ENCODE results near the gene WFDC12. TPM values are rescaled to one million over a fixed set of nuclear protein-coding genes. Genes with fewer than 3 reads are reported as not detected.

Gene WFDC12
- total RNA-seq, 1 donor from 2014 or later, result not detected

DNA sequence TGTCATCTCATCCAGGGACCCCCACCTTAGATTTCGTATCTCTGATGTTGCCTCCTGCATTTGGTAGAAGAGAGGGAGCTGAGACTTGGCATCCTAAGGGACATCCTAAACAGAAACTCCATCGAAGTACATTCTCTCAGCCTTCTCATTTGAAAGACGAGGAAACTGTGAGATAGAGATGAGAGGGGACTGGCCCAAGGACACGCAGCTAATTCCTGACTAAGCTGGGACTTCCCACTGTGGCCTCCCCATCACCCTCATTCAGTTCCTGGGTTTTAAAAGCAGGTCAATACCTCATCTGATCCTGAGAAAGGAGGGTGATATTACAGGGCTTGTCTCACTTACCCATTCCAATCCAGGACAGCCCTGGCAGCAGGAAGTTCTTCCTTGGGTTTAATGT, 8.4 kb downstream of the WFDC12 start:
- H3K9me3 Mint-ChIP-seq, result no peaks in the 10 kb centered on the region
- no peak overlapping the region for H3K27ac Mint-ChIP-seq
- CTCF ChIA-PET, result no interaction called here
- intact Hi-C loops (cut with micrococcal nuclease), result no loop called here
- no peaks in the 10 kb centered on the region for H3K36me3 Mint-ChIP-seq (ENCODE audit: low read depth)
- no peak overlapping the region for H3K4me3 Mint-ChIP-seq
- no peaks in the 10 kb centered on the region for H3K4me1 Mint-ChIP-seq
- TF ChIP-seq, protein P1, sequence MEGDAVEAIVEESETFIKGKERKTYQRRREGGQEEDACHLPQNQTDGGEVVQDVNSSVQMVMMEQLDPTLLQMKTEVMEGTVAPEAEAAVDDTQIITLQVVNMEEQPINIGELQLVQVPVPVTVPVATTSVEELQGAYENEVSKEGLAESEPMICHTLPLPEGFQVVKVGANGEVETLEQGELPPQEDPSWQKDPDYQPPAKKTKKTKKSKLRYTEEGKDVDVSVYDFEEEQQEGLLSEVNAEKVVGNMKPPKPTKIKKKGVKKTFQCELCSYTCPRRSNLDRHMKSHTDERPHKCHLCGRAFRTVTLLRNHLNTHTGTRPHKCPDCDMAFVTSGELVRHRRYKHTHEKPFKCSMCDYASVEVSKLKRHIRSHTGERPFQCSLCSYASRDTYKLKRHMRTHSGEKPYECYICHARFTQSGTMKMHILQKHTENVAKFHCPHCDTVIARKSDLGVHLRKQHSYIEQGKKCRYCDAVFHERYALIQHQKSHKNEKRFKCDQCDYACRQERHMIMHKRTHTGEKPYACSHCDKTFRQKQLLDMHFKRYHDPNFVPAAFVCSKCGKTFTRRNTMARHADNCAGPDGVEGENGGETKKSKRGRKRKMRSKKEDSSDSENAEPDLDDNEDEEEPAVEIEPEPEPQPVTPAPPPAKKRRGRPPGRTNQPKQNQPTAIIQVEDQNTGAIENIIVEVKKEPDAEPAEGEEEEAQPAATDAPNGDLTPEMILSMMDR (IDR thresholded peaks at IDR 0.05), result no peak
- POLR2A ChIA-PET, result no interaction called here
- ATAC-seq (ENCODE audit: low read depth) (no peak), DNase-seq (no peak)
- H3K27me3 Mint-ChIP-seq, result peaks cover 21% of the 10 kb centered on the region

DNA sequence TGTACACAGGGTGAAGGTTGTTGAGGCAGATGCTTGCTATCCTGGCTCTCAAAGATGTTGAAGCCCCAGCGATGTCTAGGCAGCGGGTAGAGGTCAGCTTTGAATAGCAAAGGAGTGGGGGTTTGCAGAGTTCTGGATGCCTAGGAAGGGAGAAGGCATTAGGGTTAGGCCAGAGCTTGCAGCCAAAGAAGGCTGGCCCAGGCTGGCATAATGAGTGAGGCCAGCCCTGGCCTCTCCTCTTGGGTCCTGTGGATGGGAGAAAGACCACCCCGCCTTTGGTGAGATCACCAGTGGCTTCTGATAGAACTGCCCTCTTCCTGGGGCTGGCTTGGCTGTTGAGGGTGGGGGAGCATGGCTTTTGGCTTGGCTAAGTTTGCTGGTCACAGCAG, 8.9 kb downstream of the WFDC12 start:
- CTCF ChIA-PET, result no interaction called here
- H3K27ac Mint-ChIP-seq, result no peak overlapping the region
- POLR2A ChIA-PET, result no interaction called here
- TF ChIP-seq, protein P1 (IDR thresholded peaks at IDR 0.05), result no peak
- no peaks in the 10 kb centered on the region for H3K9me3 Mint-ChIP-seq
- no peaks in the 10 kb centered on the region for H3K4me1 Mint-ChIP-seq
- ATAC-seq (ENCODE audit: low read depth), result no peak
- H3K27me3 Mint-ChIP-seq, result peaks cover 21% of the 10 kb centered on the region
- H3K4me3 Mint-ChIP-seq, result no peak overlapping the region
- H3K36me3 Mint-ChIP-seq (ENCODE audit: low read depth), result no peaks in the 10 kb centered on the region
- intact Hi-C loops (cut with micrococcal nuclease), result no loop called here
- no peak for DNase-seq

DNA sequence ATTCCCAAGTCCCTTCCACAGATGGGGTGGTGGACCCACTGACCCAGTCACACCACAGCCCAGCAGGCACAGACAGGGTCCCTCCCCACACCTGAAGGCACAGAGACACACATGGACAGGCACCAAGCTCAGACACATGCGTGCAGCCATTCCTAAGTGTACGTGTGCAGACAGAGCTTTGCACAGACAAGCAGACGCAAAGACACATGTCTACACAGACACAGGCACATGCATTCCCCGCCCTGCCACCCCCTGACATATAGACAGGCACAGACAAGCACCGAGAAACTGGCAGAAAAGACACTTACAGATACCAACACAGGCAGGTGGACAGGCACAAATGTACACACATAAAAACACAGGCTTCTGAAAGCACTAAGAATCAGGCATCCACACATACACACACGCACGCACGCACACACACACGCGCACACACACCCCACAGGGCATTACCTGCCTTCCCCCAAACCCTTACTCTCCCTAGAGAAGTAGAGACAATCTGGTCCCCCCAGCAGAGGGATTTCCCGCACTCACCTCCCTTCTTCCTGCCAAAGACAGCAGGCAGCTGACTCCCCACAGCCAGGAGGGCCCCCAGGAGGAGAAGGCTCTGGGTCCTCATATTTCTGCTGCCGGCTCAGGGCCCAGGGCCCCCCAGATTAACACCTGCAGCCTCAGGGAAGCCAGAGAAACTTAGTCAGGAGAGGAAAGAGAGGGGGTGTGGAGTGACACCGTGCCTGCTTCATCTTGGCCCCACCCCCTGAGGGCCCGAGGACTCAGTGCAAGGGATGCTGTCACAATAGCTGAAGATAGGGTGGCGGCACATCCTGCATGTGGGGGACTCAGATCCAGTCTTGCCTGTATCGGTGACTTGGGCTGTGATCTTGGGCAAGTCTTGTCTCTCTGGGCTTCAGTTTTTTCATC, 9.5 kb downstream of the WFDC12 start, which contains the start of gene WFDC5:
TSS of gene WFDC5 (minus strand) at position 710 of the 921 bp plus-strand sequence. CDS start at position 619, 91 bp downstream.
- DNase-seq (no peak), ATAC-seq (ENCODE audit: low read depth) (no peak)
- Mint-ChIP-seq H3K36me3 (ENCODE audit: low read depth) (no peaks in the 10 kb centered on the region), H3K27ac (no peak within 1 kb of the TSS), H3K27me3 (peaks cover 18% of the 10 kb centered on the region), H3K4me1 (no peaks in the 10 kb centered on the region), H3K9me3 (no peaks in the 10 kb centered on the region), H3K4me3 (no peak within 1 kb of the TSS)
- intact Hi-C loops (cut with micrococcal nuclease), result no loop called here
- CTCF ChIA-PET, result no interaction called here
- POLR2A ChIA-PET, result no interaction called here
- TF ChIP-seq, protein P1 (IDR thresholded peaks at IDR 0.05), result no peak

DNA sequence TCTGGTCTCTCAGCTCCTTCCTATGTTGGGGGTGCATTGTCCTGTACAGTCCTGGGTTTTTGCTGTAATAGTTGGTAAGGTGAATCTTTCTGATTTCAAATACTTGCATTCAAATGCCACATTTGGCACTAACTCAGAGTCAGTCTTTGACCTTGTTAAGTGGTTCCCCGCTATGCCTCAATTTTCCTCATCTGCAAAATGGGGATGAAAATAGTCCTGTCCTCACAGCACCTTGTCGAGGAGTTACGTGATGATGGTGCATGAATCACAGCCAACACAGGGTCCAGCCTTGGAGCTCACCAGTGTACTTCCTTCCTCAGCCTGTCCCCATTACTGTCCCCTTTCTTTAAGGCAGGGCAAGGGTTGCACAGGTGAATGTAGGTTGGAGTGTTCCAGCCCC, 10.4 kb downstream of the WFDC12 start:
- no peak for ATAC-seq (ENCODE audit: low read depth)
- H3K27me3 Mint-ChIP-seq, result peaks cover 15% of the 10 kb centered on the region
- no peak overlapping the region for H3K4me3 Mint-ChIP-seq
- DNase-seq, result no peak
- CTCF ChIA-PET, result interaction anchor here (1.1 to 1.2 kb wide), 2 partner anchors 14 to 178 kb away, joined by 3 read pairs; no protein-coding TSS in a partner anchor
- TF ChIP-seq, protein P1 (IDR thresholded peaks at IDR 0.05), result no peak
- no peak overlapping the region for H3K27ac Mint-ChIP-seq
- POLR2A ChIA-PET, result no interaction called here
- no peaks in the 10 kb centered on the region for H3K9me3 Mint-ChIP-seq
- no peaks in the 10 kb centered on the region for H3K4me1 Mint-ChIP-seq
- intact Hi-C loops (cut with micrococcal nuclease), result no loop called here
- no peaks in the 10 kb centered on the region for H3K36me3 Mint-ChIP-seq (ENCODE audit: low read depth)

DNA sequence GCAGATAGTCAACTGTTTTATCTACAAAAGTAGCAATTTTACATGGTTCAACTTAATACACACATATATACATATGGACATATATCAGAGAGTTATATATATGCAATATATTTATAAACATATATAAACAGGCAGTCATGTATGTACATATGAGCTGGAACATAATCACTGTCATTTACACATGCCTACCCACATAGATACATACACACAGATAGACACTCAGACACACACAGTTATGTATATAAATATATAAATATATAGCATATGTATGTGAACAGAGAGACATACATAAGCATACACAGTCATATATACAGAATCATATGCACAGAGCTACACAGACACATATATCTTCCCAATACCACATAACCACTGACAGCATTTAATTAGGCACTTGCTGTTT, 11.5 kb downstream of the WFDC12 start:
- Mint-ChIP-seq H3K36me3 (ENCODE audit: low read depth) (no peaks in the 10 kb centered on the region), H3K4me3 (no peak overlapping the region), H3K9me3 (no peaks in the 10 kb centered on the region), H3K4me1 (no peaks in the 10 kb centered on the region), H3K27ac (no peak overlapping the region), H3K27me3 (peaks cover 11% of the 10 kb centered on the region)
- intact Hi-C loops (cut with micrococcal nuclease), result loop anchor here (1.0 kb wide), 1 partner anchor 68 kb away; no protein-coding TSS in a partner anchor
- POLR2A ChIA-PET, result no interaction called here
- DNase-seq (no peak), ATAC-seq (ENCODE audit: low read depth) (no peak)
- CTCF ChIA-PET, result interaction anchor here (1.1 to 2.6 kb wide), 5 partner anchors 17 to 894 kb away, joined by 3 to 16 read pairs (median 3); no protein-coding TSS in a partner anchor
- TF ChIP-seq, protein P1 (IDR thresholded peaks at IDR 0.05), result no peak

Data from activated B cell treated with CpG ODN at 0.5 μM for 24 hours (primary cell).